Endothelial cell of umbilical vein (primary cell): Measurements from ENCODE around the gene BIN1. TPM values are rescaled to one million over a fixed set of nuclear protein-coding genes. Genes with fewer than 3 reads are reported as not detected.

Experiments used
- BruUV-seq: library from RNA; stranded (reverse); fragments of 400-500 nt; replicated peaks from 2 replicates; lab custom pipeline; 2021; lab: Mats Ljungman, UMichigan
- CTCF ChIA-PET: fragments of 300-600, 350-600 bp; sonication (Branson Sonifier 250); formaldehyde crosslinking; loops from one replicate; lab custom pipeline; 2021; ENCODE audit warnings: antibody characterized with exemption, inconsistent platforms; lab: Charles Lee
- POLR2A ChIA-PET: fragments of 300-600, 350-600 bp; sonication (Branson Sonifier 250); formaldehyde crosslinking; loops from one replicate; lab custom pipeline; 2021; ENCODE audit warnings: antibody characterized with exemption, inconsistent platforms; lab: Charles Lee
- DNase-seq: peaks from one replicate; pipeline ENCODE4 v3.0.0-alpha.2; 2011; ENCODE audit warnings: low read depth, low spot score
- FAIRE-seq: peaks from 2 replicates; lab custom pipeline; 2011; peaks lifted over from hg19 to GRCh38; lab: Jason Lieb, UNC
- H2AFZ ChIP-seq: 2 replicates; pipeline ENCODE4 v1.6.0; 2012; ENCODE audit warnings: low read depth, low read length, control low read depth, inconsistent platforms
- H3K27ac ChIP-seq: 2 replicates; pipeline ENCODE4 v1.5.1; 2011; ENCODE audit warnings: low read depth, mild to moderate bottlenecking, control low read depth, low read length, moderate library complexity; ENCODE audit not compliant: insufficient read depth
- H3K27me3 ChIP-seq, 2 experiments: 2 replicates each; pipeline versions ENCODE4 v1.6.0 to v1.6.1; 2011; ENCODE audit warnings: low read length in 2 of 2, mixed read lengths in 1 of 2; ENCODE audit not compliant: control insufficient read depth in 2 of 2, insufficient read depth in 2 of 2
- H3K36me3 ChIP-seq, 2 experiments: 2 replicates in 1 of 2; 3 replicates in 1 of 2; pipeline ENCODE4 v1.5.1; 2011; ENCODE audit warnings: low read length in 2 of 2, mild to moderate bottlenecking in 1 of 2, moderate library complexity in 1 of 2; ENCODE audit not compliant: control insufficient read depth in 2 of 2, insufficient read depth in 2 of 2; ENCODE audit errors: extremely low read depth in 1 of 2
- H3K4me1 ChIP-seq: 3 replicates; pipeline ENCODE4 v1.5.1; 2011; ENCODE audit warnings: mild to moderate bottlenecking, low read length; ENCODE audit not compliant: control insufficient read depth, insufficient read depth; ENCODE audit errors: extremely low read depth
- H3K4me2 ChIP-seq: 2 replicates; pipeline ENCODE4 v1.6.1; 2011; ENCODE audit warnings: low read length, control low read depth, mixed read lengths; ENCODE audit not compliant: insufficient read depth
- H3K4me3 ChIP-seq, 3 experiments: fragments of 200-600 bp in 1 of 3; sonication (generic), shearing (Covaris generic) in 1 of 3; replicated peaks in 1 of 3; 2 replicates each; pipeline ENCODE4 v1.5.1; 2011 to 2016; ENCODE audit warnings: control low read depth in 3 of 3, low read length in 3 of 3, mild to moderate bottlenecking in 2 of 3, inconsistent platforms in 1 of 3, low read depth in 1 of 3, moderate library complexity in 1 of 3; ENCODE audit not compliant: insufficient read depth in 1 of 3
- H3K79me2 ChIP-seq: 2 replicates; pipeline ENCODE4 v1.6.0; 2012; ENCODE audit warnings: low read length, inconsistent platforms; ENCODE audit not compliant: control insufficient read depth, insufficient read depth
- H3K9ac ChIP-seq: replicated peaks from 2 replicates; pipeline ENCODE3; 2011; ENCODE audit warnings: low read length, control low read depth; ENCODE audit not compliant: insufficient read depth; ENCODE audit errors: extremely low read depth
- H3K9me1 ChIP-seq: replicated peaks from 3 replicates; pipeline ENCODE4 v1.6.0; 2011; ENCODE audit warnings: mild to moderate bottlenecking, low read length; ENCODE audit not compliant: control insufficient read depth, insufficient read depth; ENCODE audit errors: extremely low read depth
- H3K9me3 ChIP-seq: replicated peaks from 2 replicates; pipeline ENCODE4 v1.5.1; 2012; ENCODE audit warnings: low read length, inconsistent platforms; ENCODE audit not compliant: control insufficient read depth, insufficient read depth
- H4K20me1 ChIP-seq: replicated peaks from 2 replicates; pipeline ENCODE3; 2011; ENCODE audit warnings: mild to moderate bottlenecking, low read length; ENCODE audit not compliant: control insufficient read depth, insufficient read depth; ENCODE audit errors: extremely low read depth
- FOS ChIP-seq: IDR thresholded peaks from 2 replicates; pipeline ENCODE4 v1.6.1; 2011; ENCODE audit warnings: mild to moderate bottlenecking, low read length, moderate library complexity, borderline replicate concordance; ENCODE audit not compliant: insufficient read depth
- JUN ChIP-seq: IDR thresholded peaks from 2 replicates; pipeline ENCODE4 v1.6.1; 2011; ENCODE audit warnings: borderline replicate concordance, low read depth; ENCODE audit not compliant: insufficient read length, insufficient read depth
- MAX ChIP-seq: IDR thresholded peaks from 2 replicates; pipeline ENCODE4 v1.6.1; 2011; ENCODE audit not compliant: insufficient read depth, insufficient read length
- MYC ChIP-seq: IDR thresholded peaks from one replicate; pipeline ENCODE4 v1.6.1; 2011; ENCODE audit warnings: mild to moderate bottlenecking, low read depth, low read length
- POLR2A ChIP-seq: IDR thresholded peaks from 2 replicates; pipeline ENCODE4 v1.6.1; 2012; ENCODE audit warnings: low read depth, mild to moderate bottlenecking, control low read depth, low read length
- POLR2AphosphoS5 ChIP-seq: IDR thresholded peaks from 2 replicates; pipeline ENCODE4 v1.6.1; 2012; ENCODE audit warnings: low read depth, mild to moderate bottlenecking, control low read depth, low read length, moderate library complexity; ENCODE audit not compliant: insufficient read depth
- dilution Hi-C: fragments of 300-500 bp; cut with MboI; formaldehyde crosslinking; loops from one replicate; pipeline ENCODE4 v1.15.0; 2019; ENCODE audit warnings: low sequenced_read_pairs; ENCODE audit not compliant: extremely low pct_ligation_motif_present
- intact Hi-C: fragments of 100-400 bp; cut with micrococcal nuclease; formaldehyde crosslinking; loops from one replicate; pipeline ENCODE4 v1.10.0; 2022
- polyA plus RNA-seq, 4 experiments: library from polyadenylated mRNA; depleted of rRNA in 3 of 4; stranded (reverse) in 3 of 4; unstranded in 1 of 4; fragments of >200 nt; gene quantifications; 2 replicates each; pipeline versions ENCODE4 v1.2.1 to v1.2.3, GENCODE V29; 2011 to 2012; ENCODE audit warnings: missing spikeins in 1 of 4
- total RNA-seq: library from RNA; stranded (reverse); gene quantifications from 2 replicates; pipeline ENCODE4 v1.2.3, GENCODE V29; 2021

BIN1 gene
- total and polyA plus RNA-seq, 2 donors (not counting 3 experiments of a cell fraction or from before 2014, with no cell fraction given) = 26.3 to 36.9 TPM

GRCh38 chr2:127150996-127151395 lies 44.0 kb upstream of the BIN1 start:
- Histone ChIP-seq H3K79me2 (no peaks in the 10 kb centered on the region), H3K4me1 (peaks cover 14% of the 10 kb centered on the region)
- dilution Hi-C loops = no loop called here

GRCh38 chr2:127149384-127149783 lies 42.4 kb upstream of the BIN1 start:
- Histone ChIP-seq H4K20me1 (no peaks in the 10 kb centered on the region), H3K4me1 (peaks cover 28% of the 10 kb centered on the region), H3K9me1 (no peaks in the 10 kb centered on the region), H3K4me3 (no peak overlapping the region), H3K27me3 (no peaks in the 10 kb centered on the region), H3K27ac (peak overlapping the region; percentile 29), H3K79me2 (no peaks in the 10 kb centered on the region), H3K9ac (no peak overlapping the region), H3K36me3 (no peaks in the 10 kb centered on the region), H3K9me3 (no peaks in the 10 kb centered on the region), H3K4me2 (peak overlapping the region; percentile 27), H2AFZ (no peak overlapping the region)
- POLR2A ChIA-PET = interaction anchor here (1.0 kb wide), 1 partner anchor 42 kb away, joined by 4 read pairs; the partner anchor contains the start of gene BIN1
- TF ChIP-seq POLR2A (no peak), JUN (peak; percentile 45), FOS (peak; percentile 91)
- dilution Hi-C loops = no loop called here
- DNase-seq (peak; percentile 63), FAIRE-seq (peak; percentile 74)
- intact Hi-C loops = no loop called here
- CTCF ChIA-PET = interaction anchor here (0.7 to 1.5 kb wide), 4 partner anchors 13 to 99 kb away, joined by 3 to 6 read pairs (median 3); partner anchors contain the start of gene BIN1
- BruUV-seq = no TSS peak

More at GRCh38 chr2:127150996-127151395, 44.0 kb upstream of the BIN1 start:
- no peaks in the 10 kb centered on the region for H3K9me3 ChIP-seq
- no peaks in the 10 kb centered on the region for H3K36me3 ChIP-seq
- no peak overlapping the region for H3K9ac ChIP-seq
- no TSS peak for BruUV-seq
- H3K4me3 ChIP-seq = no peak overlapping the region
- no peak for TF ChIP-seq FOS
- no peak for TF ChIP-seq MYC
- no peak for TF ChIP-seq JUN
- no peak for TF ChIP-seq POLR2A
- no peak for TF ChIP-seq MAX
- TF ChIP-seq POLR2AphosphoS5 = no peak
- ChIA-PET POLR2A (no interaction called here), CTCF (interaction anchor here (0.8 to 2.2 kb wide), 2 partner anchors 21 to 83 kb away, joined by 3 to 7 read pairs; no protein-coding TSS in a partner anchor)
- no peak overlapping the region for H3K4me2 ChIP-seq
- intact Hi-C loops = loop anchor here (5.0 kb wide), 1 partner anchor 84 kb away; no protein-coding TSS in a partner anchor
- no peak overlapping the region for H3K27ac ChIP-seq
- H3K27me3 ChIP-seq = no peaks in the 10 kb centered on the region
- H4K20me1 ChIP-seq = no peaks in the 10 kb centered on the region
- DNase-seq (no peak), FAIRE-seq (no peak)
- no peaks in the 10 kb centered on the region for H3K9me1 ChIP-seq
- no peak overlapping the region for H2AFZ ChIP-seq
